Ammon's horn (tissue), 1 donor: Measurements from ENCODE around the gene GRIA4.
A peak's percentile ranks its signal among the peaks of the same experiment; 100 is the strongest.
"Not testable (repeated sequence)": the region's sequence is repeated elsewhere in the genome, so short reads cannot be mapped to it uniquely, and the experiment has no call there.

ENCODE experiments used
- DNase-seq: peaks from one replicate; pipeline ENCODE4 v3.0.0-alpha.2; 2016; ENCODE audit warnings: low spot score

The GRIA4 gene

DNA sequence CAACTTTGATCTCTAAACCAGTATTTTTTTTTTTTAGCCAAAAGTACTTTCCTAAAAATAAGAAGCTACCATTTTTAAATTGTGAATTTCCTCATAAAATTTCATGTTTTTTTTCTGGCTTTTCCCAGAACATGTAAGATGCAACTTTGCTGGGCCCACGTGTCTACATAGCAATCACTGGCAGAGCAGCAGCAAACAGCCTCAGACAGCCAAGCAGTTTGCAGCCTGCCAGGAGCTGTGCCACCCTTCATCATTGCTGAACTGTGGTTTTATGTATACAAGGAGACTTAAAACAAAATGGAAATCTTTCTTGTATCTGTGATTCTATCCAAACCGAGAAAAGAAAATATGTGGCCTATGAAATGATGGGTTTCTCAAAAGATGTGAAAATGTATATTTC, 110.2 kb downstream of the GRIA4 start:
- peak; percentile 41 for DNase-seq

- DNase-seq = no peak
These were observed 113.4 kb downstream of the GRIA4 start for GRCh38 chr11:105723269-105723668.

DNA sequence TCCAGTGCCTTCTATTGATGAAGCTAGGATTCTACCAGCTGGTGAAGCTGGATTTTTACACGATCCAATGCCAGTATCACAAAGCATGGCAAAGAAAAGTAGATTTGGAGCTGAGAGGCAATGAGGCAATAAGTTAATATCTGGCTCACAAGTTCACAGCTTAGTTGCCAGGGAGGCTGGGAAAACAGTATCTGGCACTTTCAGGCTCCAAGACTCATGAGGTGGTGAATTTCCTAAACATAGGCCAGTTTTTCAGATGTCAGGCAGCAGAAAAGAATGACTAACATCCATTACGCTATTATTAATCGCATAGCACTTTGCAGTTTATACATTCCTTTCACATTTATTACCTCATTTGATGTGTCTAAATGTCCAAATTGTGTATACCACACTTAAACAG, 122.7 kb downstream of the GRIA4 start:
- no peak for DNase-seq

DNA sequence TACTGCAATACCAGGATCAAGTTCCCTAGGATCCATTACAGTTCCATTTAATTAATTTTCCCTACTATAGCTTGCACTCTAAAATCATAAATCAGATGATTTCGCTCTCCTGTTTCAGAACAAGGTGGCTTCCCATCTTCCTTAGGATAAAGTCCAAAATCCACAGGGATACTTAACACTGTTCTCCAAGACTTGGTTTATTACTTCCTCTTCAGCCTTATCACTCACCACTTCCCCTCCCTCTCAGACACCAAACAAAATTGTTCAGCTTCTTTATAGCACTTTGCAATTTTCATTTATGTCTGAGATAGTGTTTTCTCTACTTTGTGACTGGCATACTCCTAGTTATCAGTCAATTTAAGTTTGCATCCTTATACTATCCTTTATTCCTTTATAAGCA, 124.6 kb downstream of the GRIA4 start:
- no peak for DNase-seq

GRCh38 chr11:105738251-105738650, 128.4 kb downstream of the GRIA4 start:
- DNase-seq = no peak

- DNase-seq = peak; percentile 47
These were observed 129.3 kb downstream of the GRIA4 start for GRCh38 chr11:105738986-105739795.

GRCh38 chr11:105740164-105740903, 130.5 kb downstream of the GRIA4 start:
- no peak for DNase-seq

DNA sequence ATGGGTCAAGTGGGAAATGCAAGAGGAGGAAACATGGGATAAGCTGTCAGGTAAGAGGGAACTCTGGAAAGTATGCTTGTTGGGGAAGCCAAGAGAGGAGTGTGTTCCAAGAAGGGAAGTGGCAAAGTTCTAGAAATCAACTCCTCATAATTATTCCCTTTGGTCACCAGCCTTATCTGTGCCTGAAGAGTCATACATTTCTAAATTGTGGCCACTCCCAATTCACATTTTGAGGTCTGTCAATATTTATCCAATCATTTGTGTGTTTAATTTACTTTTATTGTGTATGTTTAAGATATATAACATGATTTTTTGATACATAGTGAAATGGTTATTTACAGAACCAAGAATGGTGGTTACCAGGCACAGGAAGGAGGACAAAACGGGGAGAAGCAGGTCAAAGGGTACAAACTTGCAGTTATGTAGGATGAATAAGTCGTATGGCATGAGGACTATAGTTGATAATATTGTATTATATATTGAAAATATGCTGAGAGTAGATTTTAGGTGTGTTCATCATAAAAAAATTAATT, 131.7 kb downstream of the GRIA4 start:
- DNase-seq = no peak

DNA sequence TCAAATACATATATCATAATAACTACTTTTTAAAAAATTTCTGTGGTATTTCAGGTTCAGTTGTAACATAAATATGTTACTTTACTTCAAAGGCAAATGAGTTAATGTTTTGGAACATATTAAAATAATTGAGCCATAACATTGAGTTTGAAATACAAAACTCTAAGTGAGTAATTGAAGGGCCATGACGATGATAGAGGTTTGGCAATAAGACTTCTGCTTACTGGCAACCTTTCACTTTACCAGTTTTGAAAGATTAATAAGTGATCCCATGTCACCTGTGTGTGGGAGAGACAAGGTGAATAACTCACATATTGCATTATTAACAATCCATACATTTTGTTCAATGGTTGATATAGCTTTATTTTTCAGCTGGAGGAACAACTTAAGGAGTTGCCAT, 144.4 kb downstream of the GRIA4 start:
- no peak for DNase-seq

DNA sequence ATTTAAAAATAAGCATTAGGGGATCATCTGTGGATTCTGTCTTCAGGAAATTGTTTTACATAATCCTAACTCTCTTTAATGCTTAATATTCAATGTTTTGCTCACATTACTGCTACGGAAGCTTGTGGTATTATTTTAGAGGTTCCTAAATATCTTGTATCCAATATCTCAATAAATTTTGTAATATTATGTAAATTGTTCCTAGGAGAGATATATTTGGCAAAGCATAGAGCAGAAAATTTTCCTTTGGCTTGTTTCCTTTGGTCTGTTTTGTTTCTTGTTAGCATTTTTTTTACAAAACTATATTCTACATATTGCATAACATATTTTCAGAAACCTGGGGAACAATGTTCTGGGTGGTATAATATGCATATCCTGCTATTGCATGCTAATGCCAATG, 144.8 kb downstream of the GRIA4 start:
- DNase-seq = no peak

DNA sequence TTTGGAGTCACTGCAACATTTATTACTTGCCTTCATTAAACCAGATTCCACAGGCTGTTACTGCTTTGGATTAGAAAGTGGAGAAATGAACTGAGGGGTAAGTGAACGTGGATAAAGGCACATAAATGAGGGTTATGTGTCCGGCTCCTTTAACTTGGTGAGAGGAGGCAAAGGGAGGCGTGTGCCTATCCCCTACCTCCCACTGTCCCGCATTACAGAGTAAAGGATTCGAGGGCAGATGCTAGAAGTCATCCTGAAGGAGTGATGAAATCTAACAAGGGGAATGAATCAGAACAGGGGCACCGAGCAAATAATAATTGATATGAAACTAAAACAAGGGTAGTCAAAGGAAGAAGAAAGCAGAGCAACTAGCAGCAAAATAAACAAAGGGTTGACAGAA, 147.2 kb downstream of the GRIA4 start:
- no peak for DNase-seq

DNA sequence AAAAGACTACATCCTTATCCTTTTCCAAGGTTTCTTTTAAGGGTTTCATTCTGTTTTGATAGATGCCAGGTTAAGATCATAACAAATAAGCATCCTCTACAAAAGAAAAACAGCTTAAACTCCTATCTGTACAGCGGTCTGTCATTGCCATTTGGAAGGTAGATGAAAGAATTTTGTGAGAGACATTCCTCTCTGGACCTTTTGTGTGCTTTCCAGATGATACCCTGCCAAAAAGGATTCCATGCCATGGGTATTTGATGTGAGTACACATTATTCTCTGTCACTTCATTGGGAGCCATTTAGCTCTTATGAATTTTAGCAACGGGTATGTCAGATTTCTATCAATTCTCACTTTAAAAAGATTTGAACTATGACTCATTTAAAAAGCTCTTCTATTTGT, 153.7 kb downstream of the GRIA4 start:
- DNase-seq = no peak

DNA sequence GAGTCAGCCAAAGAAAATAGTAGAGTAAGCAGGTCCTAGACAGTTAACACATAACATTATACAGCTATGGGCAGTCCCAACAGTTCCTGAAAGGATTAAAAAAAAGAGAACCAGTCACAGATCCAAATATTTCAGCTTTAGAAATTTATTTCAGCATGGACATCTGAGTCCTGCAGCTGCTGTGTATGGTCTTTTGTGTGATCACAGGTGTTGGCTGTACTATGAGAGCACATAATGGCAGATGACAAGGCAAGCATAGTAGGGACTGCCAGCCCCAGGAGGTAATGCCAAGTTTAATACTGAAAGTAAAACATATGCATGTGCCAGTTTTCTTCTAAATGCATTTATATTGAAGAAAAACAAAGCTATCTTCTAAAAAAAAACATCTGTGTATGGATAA, 158.1 kb downstream of the GRIA4 start:
- DNase-seq = peak; percentile 15

- no peak for DNase-seq
These were observed 159.8 kb downstream of the GRIA4 start for GRCh38 chr11:105769627-105770026.

DNA sequence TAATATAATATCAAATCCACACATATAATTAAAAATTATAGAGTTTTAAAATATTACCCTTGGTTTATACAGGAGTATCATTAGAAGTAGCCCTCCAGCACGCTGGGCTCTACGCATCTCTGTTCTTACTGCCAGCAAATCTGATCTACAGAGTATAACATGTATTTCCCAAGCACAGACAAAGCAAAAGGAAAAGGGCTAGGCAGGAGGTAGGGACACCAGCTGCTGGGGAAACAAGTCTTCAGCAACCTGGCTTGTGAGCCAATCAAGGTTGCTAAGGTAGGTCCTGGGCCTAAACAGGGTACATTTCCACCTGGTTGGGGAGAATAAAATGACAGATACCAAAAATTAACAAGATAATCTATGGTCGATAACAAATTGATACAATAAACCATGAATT, 163.6 kb downstream of the GRIA4 start:
- not testable (repeated sequence) for DNase-seq

DNA sequence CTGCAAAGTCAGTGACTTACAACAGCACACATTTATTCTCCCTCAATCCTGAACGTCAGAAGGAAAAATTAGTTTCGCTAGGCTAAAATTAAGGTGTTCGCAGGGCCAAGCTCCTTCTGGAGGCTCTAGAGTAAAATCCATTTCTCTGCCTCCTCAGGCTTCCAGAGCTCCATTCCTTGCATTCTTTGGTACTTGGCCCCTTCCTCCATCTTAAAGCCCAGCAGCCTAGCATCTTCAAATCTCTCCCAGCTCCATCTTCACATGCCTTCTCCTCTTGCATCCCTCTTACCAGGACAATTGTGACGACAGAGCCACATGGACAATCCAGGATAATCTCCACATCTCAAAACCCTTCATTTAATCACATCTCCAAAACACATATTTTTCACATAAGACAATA, 165.0 kb downstream of the GRIA4 start:
- no peak for DNase-seq

DNA sequence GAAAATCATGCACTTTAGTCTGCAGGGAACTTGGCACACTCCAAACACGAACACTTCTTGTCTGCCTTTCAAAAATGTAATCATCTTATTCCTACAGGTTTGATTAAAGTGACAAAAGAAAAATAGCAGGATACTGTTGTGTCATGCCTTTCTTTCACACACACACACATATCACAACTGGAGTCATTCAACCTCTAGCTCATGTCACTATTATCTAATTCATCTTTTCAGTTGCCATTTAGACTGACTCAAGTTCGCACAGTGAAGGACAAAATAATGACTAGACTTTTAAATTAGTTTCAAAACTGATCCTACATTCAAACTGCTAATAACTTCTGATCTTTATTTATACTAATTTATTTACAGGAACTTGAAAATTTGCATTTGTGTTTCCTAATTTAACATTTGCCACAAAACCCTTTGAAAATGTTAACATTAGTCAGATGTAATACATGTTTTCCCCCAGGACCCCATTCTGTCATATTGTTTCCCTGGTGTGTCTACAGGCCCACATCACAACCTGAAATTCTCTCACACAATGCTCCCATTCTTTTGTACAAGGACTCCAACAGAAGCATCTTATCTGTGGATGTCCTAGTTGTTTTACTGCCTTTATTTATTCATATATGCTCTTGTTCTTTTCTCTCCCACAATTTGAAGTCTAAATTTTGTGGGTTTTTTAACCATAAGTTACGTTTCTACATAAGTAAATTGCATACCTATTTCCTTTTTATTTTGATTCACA, 171.1 kb downstream of the GRIA4 start:
- peak; percentile 32 for DNase-seq

DNA sequence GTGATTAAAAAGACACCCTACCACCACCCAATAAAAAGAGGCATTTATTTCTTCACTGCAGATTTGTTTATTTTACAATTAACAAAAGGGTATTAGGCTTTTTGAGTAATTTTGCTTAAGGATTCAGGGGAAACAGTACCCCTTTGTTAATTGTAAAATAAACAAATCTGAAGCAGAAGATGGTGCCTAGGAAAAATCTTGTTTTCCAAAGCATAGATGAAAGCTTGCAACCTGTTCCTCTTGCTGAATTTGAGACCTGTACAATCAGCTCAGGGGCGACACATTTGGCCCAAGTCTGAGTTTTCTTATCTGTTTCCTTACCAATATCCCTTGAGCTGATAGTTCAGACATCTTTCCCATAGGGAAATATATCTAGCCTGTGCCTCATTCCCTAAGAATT, 171.9 kb downstream of the GRIA4 start:
- DNase-seq = no peak

DNA sequence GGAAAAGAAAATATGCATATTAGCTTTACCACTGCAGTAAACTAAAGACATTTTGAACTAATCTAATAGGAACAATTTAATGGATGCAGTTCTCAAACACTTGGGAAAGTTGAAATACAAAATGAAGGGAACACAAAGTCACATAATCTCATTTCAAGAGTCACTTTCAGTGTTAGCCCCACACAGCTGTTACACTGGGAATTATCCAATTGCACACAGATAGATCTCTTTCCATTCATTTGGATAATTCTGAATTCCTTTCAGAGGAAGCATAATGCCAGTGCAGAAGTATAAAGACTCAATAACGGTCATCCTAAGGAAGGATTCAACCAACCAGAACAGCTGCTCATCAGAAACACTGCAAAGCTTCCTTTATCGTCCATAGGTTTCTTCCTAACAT, 173.3 kb downstream of the GRIA4 start:
- DNase-seq = no peak

DNA sequence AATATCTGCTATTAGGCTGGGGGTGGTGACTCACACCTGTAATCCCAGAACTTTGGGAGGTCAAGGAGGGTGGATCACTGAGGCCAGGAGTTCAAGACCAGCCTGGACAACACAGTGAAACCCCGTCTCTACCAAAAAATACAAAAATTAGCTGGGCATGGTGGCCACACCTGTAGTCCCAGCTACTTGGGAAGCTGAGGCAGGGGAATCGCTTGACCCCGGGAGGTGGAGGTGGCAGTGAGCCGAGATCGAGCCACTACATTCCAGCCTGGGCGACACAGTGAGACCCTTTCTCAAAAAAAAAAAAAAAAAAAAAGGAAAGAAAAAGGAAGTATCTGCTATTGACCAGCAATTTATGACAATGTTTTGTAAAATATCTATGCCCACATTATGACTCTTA, 176.0 kb downstream of the GRIA4 start:
- DNase-seq = not testable (repeated sequence)

DNA sequence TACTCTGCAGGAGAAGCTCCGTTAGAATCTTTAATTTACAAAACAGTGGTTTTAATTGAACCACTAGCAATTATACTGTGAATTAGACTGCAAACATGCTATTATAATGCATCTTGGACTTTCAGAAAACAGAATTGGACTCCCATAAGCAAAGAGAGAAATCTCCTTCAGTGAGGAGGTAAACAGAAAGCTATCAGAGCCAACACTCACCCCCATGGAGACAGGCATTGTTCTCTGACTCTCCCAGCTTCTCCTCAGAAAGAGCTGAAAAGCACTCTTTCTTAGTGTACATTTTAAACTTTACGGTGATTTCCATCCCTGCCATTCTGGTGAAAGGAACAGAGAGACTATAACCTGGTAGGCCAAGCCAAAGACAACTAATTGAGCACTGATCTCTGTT, 176.9 kb downstream of the GRIA4 start:
- DNase-seq = no peak

DNA sequence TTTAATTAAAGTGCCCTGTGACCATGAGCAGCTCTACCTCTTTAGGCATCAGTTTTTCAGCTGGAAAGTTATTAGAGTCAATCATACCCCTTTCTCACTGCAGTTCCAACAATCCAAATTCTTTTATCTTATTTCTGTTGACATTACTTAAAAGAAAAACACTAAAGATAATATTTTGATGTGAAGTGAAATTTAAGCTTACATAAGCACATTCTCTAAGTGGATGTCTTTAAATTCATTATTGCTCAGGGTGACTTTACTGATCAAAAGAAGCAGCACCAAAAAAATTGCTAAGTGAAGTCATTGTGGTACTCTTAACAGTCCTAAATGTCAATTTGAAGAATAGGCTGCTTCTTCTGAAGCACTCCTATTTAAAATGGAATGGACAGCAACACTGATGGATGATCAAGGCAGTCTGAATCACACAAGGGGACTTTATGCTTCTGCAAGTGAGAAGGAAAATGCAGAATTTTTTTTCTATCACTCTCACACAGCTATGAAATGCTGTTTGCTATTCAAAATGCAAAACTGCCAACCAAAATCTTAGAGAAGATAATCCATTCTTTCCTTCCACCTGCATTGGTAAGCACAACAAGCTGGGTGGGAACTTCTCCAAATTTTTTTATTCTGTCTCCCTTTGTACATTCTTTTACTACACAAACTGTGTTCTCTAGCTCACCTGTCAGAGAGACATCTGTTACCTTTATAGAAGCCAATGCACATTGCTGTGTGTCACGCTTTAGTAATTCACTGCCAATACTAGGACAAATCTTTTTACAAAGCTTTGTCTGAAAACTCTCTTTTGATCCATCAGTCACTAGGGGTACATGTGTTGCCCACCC, 179.9 kb downstream of the GRIA4 start:
- no peak for DNase-seq
